HCT116 (cell line): ENCODE measurements around the gene AARSD1. TPM values are rescaled to one million over a fixed set of nuclear protein-coding genes. Genes with fewer than 3 reads are reported as not detected.

ENCODE experiments used
- ATAC-seq: fragments of 200-7000 bp; cut with Tn5 transposase; 2 replicates; pipeline ENCODE4 v1.9.1; 2020; ENCODE audit warnings: mild to moderate bottlenecking, moderate library complexity
- BruUV-seq: library from RNA; stranded (reverse); fragments of 400-500 nt; replicated peaks from 2 replicates; lab custom pipeline; 2021; lab: Mats Ljungman, UMichigan
- CTCF ChIA-PET: fragments of 300-600 bp; sonication (Branson Sonifier 250); formaldehyde crosslinking; loops from one replicate; lab custom pipeline; 2021; ENCODE audit warnings: antibody characterized with exemption; lab: Charles Lee
- POLR2A ChIA-PET: fragments of 300-600, 350-600 bp; sonication (Branson Sonifier 250); formaldehyde crosslinking; loops from one replicate; lab custom pipeline; 2021; ENCODE audit warnings: antibody characterized with exemption; lab: Charles Lee
- RAD21 ChIA-PET, 2 experiments: fragments of 300-600 bp; sonication (Branson Sonifier 250); formaldehyde crosslinking; loops; one replicate each; lab custom pipeline; 2023; ENCODE audit warnings: low total read pairs in 2 of 2; ENCODE audit not compliant: uncharacterized antibody in 2 of 2, unreplicated experiment in 2 of 2, low non-redundant PET in 1 of 2; lab: Charles Lee
- DNase-seq: peaks from one replicate; pipeline ENCODE4 v3.0.0-alpha.2; 2010; ENCODE audit warnings: low read depth, low spot score
- H2AFZ ChIP-seq: fragments of 200-600 bp; shearing (Covaris generic), sonication (generic); 2 replicates; pipeline ENCODE4 v1.6.1; 2017; ENCODE audit warnings: low read depth, mixed run types, mixed read lengths, antibody characterized with exemption, low read length; ENCODE audit not compliant: poor library complexity, severe bottlenecking
- H3K27ac ChIP-seq: 2 replicates; pipeline ENCODE4 v1.5.1; 2012; ENCODE audit warnings: low read depth, low read length
- H3K27me3 ChIP-seq: fragments of 200-600 bp; sonication (generic); 2 replicates; pipeline ENCODE4 v1.6.1; 2016; ENCODE audit warnings: mixed run types, low read length, mixed read lengths; ENCODE audit not compliant: insufficient read depth
- H3K36me3 ChIP-seq, 2 experiments: fragments of 200-500 bp in 1 of 2; fragments of 200-600 bp in 1 of 2; sonication (Bioruptor generic) in 1 of 2; sonication (generic) in 1 of 2; 2 replicates each; pipeline versions ENCODE4 v1.5.1 to v1.6.1; 2014 to 2016; ENCODE audit warnings: low read length in 2 of 2, inconsistent platforms in 1 of 2, mixed read lengths in 1 of 2, mixed run types in 1 of 2; ENCODE audit not compliant: insufficient read depth in 2 of 2, control insufficient read depth in 1 of 2
- H3K4me1 ChIP-seq, 2 experiments: fragments of 200-600 bp in 1 of 2; sonication (generic) in 1 of 2; 2 replicates each; pipeline versions ENCODE4 v1.5.1 to v1.6.1; 2012 to 2017; ENCODE audit warnings: low read length in 2 of 2, inconsistent platforms in 1 of 2, mild to moderate bottlenecking in 1 of 2, mixed read lengths in 1 of 2, mixed run types in 1 of 2, moderate library complexity in 1 of 2; ENCODE audit not compliant: insufficient read depth in 2 of 2, control insufficient read depth in 1 of 2
- H3K4me2 ChIP-seq: fragments of 200-600 bp; sonication (generic); 2 replicates; pipeline ENCODE4 v1.6.1; 2017; ENCODE audit warnings: mixed run types, low read length, mixed read lengths
- H3K4me3 ChIP-seq, 2 experiments: fragments of 200-600 bp in 1 of 2; sonication (generic) in 1 of 2; replicated peaks in 1 of 2; 2 replicates each; pipeline ENCODE4 v1.5.1; 2011 to 2016; ENCODE audit warnings: low read length in 2 of 2, control low read depth in 1 of 2, low read depth in 1 of 2, mild to moderate bottlenecking in 1 of 2, mixed read lengths in 1 of 2, mixed run types in 1 of 2
- H3K79me2 ChIP-seq: fragments of 200-600 bp; sonication (generic); 2 replicates; pipeline ENCODE4 v1.6.1; 2017; ENCODE audit warnings: mild to moderate bottlenecking, mixed run types, low read length, moderate library complexity, mixed read lengths; ENCODE audit not compliant: insufficient read depth
- H3K9ac ChIP-seq: fragments of 200-600 bp; sonication (generic); 2 replicates; pipeline ENCODE4 v1.6.1; 2016; ENCODE audit warnings: low read length, mixed read lengths
- H3K9me2 ChIP-seq: fragments of 200-600 bp; sonication (generic), shearing (Covaris generic); 2 replicates; pipeline ENCODE4 v1.6.1; 2017; ENCODE audit warnings: mixed run types, mild to moderate bottlenecking, moderate library complexity; ENCODE audit not compliant: insufficient read depth
- H3K9me3 ChIP-seq, 2 experiments: fragments of 200-500 bp in 1 of 2; fragments of 200-600 bp in 1 of 2; sonication (Bioruptor generic) in 1 of 2; sonication (generic) in 1 of 2; 2 replicates each; pipeline ENCODE4 v1.6.1; 2014 to 2017; ENCODE audit warnings: low read length in 2 of 2, mixed read lengths in 2 of 2, inconsistent platforms in 1 of 2, low read depth in 1 of 2, mild to moderate bottlenecking in 1 of 2, mixed run types in 1 of 2, moderate library complexity in 1 of 2; ENCODE audit not compliant: control insufficient read depth in 1 of 2, insufficient read depth in 1 of 2
- H4K20me1 ChIP-seq: fragments of 200-600 bp; sonication (generic), shearing (Covaris generic); 2 replicates; pipeline ENCODE4 v1.6.1; 2017; ENCODE audit warnings: mixed run types, mild to moderate bottlenecking, moderate library complexity; ENCODE audit not compliant: insufficient read depth
- ATF3 ChIP-seq: IDR thresholded peaks from 2 replicates; pipeline ENCODE4 v1.6.1; 2012
- CBX3 ChIP-seq: IDR thresholded peaks from 2 replicates; pipeline ENCODE4 v1.6.1; 2012; ENCODE audit warnings: low read depth
- CTCF ChIP-seq, 3 experiments: fragments of 200-600 bp in 1 of 3; sonication (generic) in 1 of 3; IDR thresholded peaks in 2 of 3; conservative IDR thresholded peaks in 1 of 3; 2 replicates each; pipeline ENCODE4 v1.5.1; 2012 to 2017; ENCODE audit warnings: low read depth in 2 of 3, low read length in 2 of 3, antibody characterized with exemption in 1 of 3, borderline replicate concordance in 1 of 3, control low read depth in 1 of 3, mild to moderate bottlenecking in 1 of 3, mixed read lengths in 1 of 3, mixed run types in 1 of 3, moderate library complexity in 1 of 3; ENCODE audit not compliant: insufficient read depth in 1 of 3
- EGR1 ChIP-seq: IDR thresholded peaks from 2 replicates; pipeline ENCODE4 v1.6.1; 2012; ENCODE audit warnings: low read depth
- ELF1 ChIP-seq: IDR thresholded peaks from 2 replicates; pipeline ENCODE4 v1.6.1; 2012; ENCODE audit warnings: low read depth, borderline replicate concordance
- EZH2 ChIP-seq: fragments of 200-600 bp; sonication (generic); IDR thresholded peaks from 2 replicates; pipeline ENCODE4 v1.6.1; 2017; ENCODE audit warnings: antibody characterized with exemption, mixed run types
- EZH2phosphoT487 ChIP-seq: fragments of 200-600 bp; IDR thresholded peaks from 2 replicates; pipeline ENCODE4 v1.6.1; 2018; ENCODE audit warnings: antibody characterized with exemption, borderline replicate concordance
- JUND ChIP-seq: IDR thresholded peaks from 2 replicates; pipeline ENCODE4 v1.6.1; 2012
- MAX ChIP-seq: IDR thresholded peaks from 2 replicates; pipeline ENCODE4 v1.6.1; 2012
- POLR2A ChIP-seq: IDR thresholded peaks from 2 replicates; pipeline ENCODE4 v1.7.0; 2011; ENCODE audit warnings: borderline replicate concordance; ENCODE audit not compliant: insufficient read depth, insufficient read length; ENCODE audit errors: extremely low read depth
- POLR2AphosphoS5 ChIP-seq: IDR thresholded peaks from 2 replicates; pipeline ENCODE4 v1.6.1; 2011; ENCODE audit warnings: mild to moderate bottlenecking, low read depth, low read length, moderate library complexity
- RAD21 ChIP-seq: IDR thresholded peaks from 2 replicates; pipeline ENCODE4 v1.6.1; 2012; ENCODE audit warnings: low read depth, mild to moderate bottlenecking
- REST ChIP-seq: IDR thresholded peaks from 2 replicates; pipeline ENCODE4 v1.6.1; 2012; ENCODE audit warnings: low read depth
- SP1 ChIP-seq: IDR thresholded peaks from 2 replicates; pipeline ENCODE4 v1.6.1; 2012; ENCODE audit warnings: low read depth
- SRF ChIP-seq: IDR thresholded peaks from 2 replicates; pipeline ENCODE4 v1.6.1; 2012; ENCODE audit warnings: low read depth
- TCF7L2 ChIP-seq: IDR thresholded peaks from 2 replicates; pipeline ENCODE4 v1.7.0; 2011; ENCODE audit warnings: borderline replicate concordance, inconsistent platforms; ENCODE audit not compliant: insufficient read depth, insufficient read length; ENCODE audit errors: extremely low read depth
- ZFX ChIP-seq: fragments of 450-650 bp; IDR thresholded peaks from 2 replicates; pipeline ENCODE4 v1.6.1; 2017
- ZNF274 ChIP-seq: fragments of 200-500 bp; sonication (Bioruptor generic); IDR thresholded peaks from 2 replicates; pipeline ENCODE4 v1.6.1; 2014; ENCODE audit warnings: mild to moderate bottlenecking, low read depth, low read length, inconsistent platforms
- intact Hi-C: fragments of 100-400 bp; cut with micrococcal nuclease; formaldehyde crosslinking; loops from 2 replicates; pipeline ENCODE4 v1.10.0; 2022
- total RNA-seq: library from RNA; stranded (reverse); gene quantifications from one replicate; pipeline ENCODE4 v1.2.1, GENCODE V29; 2021; ENCODE audit not compliant: unreplicated experiment

The AARSD1 gene
- total RNA-seq, 1 experiment from 2014 or later = 65.9 TPM

GRCh38 chr17:42904110-42904469 is 60.2 kb downstream of the AARSD1 start:
- DNase-seq (no peak), ATAC-seq (no peak)
- Histone ChIP-seq H3K4me2 (no peak overlapping the region), H2AFZ (no peak overlapping the region), H3K9me3 (no peaks in the 10 kb centered on the region), H3K9ac (no peak overlapping the region), H3K9me2 (no peaks in the 10 kb centered on the region), H3K36me3 (no peaks in the 10 kb centered on the region), H3K4me1 (no peaks in the 10 kb centered on the region), H3K27ac (no peak overlapping the region), H3K79me2 (no peaks in the 10 kb centered on the region), H4K20me1 (no peaks in the 10 kb centered on the region), H3K4me3 (no peak overlapping the region), H3K27me3 (peaks cover 12% of the 10 kb centered on the region)
- no TSS peak for BruUV-seq
- intact Hi-C loops = no loop called here
- ChIA-PET CTCF (no interaction called here), RAD21 (no interaction called here), POLR2A (no interaction called here)
- TF ChIP-seq ZFX = no peak
- no peak for TF ChIP-seq RAD21
- TF ChIP-seq MAX = no peak
- no peak for TF ChIP-seq SRF
- no peak for TF ChIP-seq POLR2AphosphoS5
- TF ChIP-seq ATF3 = no peak
- TF ChIP-seq CBX3 = no peak
- no peak for TF ChIP-seq REST
- TF ChIP-seq EZH2phosphoT487 = no peak
- TF ChIP-seq CTCF (IDR thresholded peaks at IDR 0.05 in 2 of 3, conservative IDR thresholded peaks at IDR 0.05 in 1 of 3; ENCODE audit: borderline replicate concordance in 1 of 3, insufficient read depth in 1 of 3, low read depth in 2 of 3, low read length in 2 of 3) = no peak
- TF ChIP-seq EGR1 = no peak
- no peak for TF ChIP-seq TCF7L2
- no peak for TF ChIP-seq ZNF274
- no peak for TF ChIP-seq JUND
- no peak for TF ChIP-seq SP1
- no peak for TF ChIP-seq ELF1
- TF ChIP-seq EZH2 = no peak
- TF ChIP-seq POLR2A = no peak
